ENCODE results near the gene ARL5B.

DNA sequence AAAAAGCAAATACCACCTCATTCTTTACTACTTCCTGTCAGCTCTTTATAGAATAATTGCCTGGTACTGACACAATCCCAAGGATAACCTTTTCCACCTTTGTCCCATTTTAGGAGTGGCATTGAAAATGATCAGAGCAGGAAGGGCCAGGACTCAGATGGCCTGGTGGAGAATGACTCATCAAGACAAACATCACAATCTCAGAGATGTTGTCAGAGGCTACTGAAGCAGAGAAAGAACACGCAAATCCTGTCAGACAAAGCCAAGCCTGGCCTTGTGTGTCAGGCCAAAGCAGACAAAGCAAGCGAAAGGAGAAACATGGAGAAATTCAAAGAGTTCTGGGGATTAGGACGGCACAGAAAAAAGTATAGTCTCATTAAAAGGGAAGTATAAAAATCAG, 48.7 kb upstream of the ARL5B start:
- TF ChIP-seq, protein P1, sequence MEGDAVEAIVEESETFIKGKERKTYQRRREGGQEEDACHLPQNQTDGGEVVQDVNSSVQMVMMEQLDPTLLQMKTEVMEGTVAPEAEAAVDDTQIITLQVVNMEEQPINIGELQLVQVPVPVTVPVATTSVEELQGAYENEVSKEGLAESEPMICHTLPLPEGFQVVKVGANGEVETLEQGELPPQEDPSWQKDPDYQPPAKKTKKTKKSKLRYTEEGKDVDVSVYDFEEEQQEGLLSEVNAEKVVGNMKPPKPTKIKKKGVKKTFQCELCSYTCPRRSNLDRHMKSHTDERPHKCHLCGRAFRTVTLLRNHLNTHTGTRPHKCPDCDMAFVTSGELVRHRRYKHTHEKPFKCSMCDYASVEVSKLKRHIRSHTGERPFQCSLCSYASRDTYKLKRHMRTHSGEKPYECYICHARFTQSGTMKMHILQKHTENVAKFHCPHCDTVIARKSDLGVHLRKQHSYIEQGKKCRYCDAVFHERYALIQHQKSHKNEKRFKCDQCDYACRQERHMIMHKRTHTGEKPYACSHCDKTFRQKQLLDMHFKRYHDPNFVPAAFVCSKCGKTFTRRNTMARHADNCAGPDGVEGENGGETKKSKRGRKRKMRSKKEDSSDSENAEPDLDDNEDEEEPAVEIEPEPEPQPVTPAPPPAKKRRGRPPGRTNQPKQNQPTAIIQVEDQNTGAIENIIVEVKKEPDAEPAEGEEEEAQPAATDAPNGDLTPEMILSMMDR (IDR thresholded peaks at IDR 0.05; ENCODE audit: insufficient read depth, low read depth, low read length) = no peak
- no peak for TF ChIP-seq EZH2 (IDR thresholded peaks at IDR 0.05; ENCODE audit: insufficient read depth, low read length)
